GM12873 (cell line): ENCODE data around the gene ZNF275.

Source experiments
- TF ChIP-seq, protein P1 (sequence below): IDR thresholded peaks from 2 replicates; pipeline ENCODE4 v1.5.1; 2012; ENCODE audit warnings: low read depth, mild to moderate bottlenecking, moderate library complexity, low read length, control low read depth; ENCODE audit not compliant: insufficient read depth; ENCODE audit errors: missing control alignments

Gene ZNF275

DNA sequence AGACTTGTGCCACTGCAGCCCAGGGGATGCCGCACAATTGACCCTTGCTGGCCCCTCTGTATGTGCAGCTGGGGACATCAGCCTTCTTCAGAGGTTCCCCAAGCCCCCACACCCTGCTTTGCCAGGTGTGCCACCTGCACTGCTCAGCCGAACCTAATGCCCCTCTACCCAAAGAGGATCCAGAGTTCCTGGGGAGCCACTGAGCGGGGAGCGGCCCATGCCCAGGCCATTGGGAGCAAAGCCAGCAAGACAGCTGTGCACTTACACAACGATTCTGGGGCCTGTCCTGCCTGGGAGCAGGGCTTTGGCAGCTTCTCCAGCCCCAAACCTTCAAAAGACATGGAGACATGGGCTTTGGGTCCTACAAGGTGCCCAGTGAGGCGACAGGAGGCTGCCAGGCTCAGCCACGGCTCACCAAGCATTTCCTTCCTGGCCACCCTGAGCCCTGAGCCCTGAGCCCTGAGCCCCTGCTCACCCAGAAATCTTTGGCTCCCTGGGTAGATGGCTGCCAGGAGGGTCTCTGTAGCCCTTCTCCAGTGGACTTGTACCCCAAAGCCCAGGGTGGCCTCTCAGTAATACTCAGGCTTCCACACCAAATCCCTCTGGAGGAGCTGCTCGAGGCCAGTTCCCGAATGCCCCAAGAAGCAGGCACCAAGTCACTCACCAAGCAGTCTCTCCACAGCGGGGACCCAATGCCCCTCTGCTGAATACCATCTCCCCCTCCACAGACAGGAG is 54.2 kb downstream of the ZNF275 start:
- TF ChIP-seq, protein P1, sequence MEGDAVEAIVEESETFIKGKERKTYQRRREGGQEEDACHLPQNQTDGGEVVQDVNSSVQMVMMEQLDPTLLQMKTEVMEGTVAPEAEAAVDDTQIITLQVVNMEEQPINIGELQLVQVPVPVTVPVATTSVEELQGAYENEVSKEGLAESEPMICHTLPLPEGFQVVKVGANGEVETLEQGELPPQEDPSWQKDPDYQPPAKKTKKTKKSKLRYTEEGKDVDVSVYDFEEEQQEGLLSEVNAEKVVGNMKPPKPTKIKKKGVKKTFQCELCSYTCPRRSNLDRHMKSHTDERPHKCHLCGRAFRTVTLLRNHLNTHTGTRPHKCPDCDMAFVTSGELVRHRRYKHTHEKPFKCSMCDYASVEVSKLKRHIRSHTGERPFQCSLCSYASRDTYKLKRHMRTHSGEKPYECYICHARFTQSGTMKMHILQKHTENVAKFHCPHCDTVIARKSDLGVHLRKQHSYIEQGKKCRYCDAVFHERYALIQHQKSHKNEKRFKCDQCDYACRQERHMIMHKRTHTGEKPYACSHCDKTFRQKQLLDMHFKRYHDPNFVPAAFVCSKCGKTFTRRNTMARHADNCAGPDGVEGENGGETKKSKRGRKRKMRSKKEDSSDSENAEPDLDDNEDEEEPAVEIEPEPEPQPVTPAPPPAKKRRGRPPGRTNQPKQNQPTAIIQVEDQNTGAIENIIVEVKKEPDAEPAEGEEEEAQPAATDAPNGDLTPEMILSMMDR: no peak

DNA sequence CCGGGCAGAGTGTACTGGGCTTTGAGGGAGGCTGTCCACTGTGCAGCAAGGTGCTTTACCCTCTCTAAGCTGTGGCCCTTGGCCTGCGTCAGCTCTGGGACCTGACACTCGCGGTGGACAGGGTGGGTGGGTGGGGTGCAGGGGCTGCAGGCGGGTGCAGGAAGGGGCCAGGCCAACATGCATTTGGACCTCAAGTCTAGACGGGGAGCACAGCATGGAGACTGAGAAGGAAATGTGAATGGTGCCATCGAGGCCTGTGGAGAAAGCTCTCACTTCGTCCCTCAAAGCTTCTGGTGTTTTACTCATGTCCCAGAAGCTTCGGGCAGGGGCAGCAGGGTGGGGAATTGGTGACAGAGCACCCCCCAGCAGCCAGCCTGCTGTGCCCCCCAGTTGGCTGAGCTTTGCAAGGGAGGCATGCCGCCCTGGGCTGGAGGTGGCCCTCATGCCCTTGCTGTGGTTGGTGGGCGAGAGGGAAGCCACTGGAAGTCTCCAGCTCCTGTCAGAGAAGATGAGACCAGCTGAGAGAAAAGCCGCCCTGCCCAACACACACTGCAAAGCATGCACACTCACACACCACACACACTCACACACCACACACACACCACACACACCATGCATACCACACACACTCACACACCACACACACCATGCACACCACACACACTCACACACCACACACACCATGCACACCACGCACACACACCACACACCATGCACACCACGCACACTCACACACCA is 54.9 kb downstream of the ZNF275 start:
- TF ChIP-seq, protein P1: no peak

DNA sequence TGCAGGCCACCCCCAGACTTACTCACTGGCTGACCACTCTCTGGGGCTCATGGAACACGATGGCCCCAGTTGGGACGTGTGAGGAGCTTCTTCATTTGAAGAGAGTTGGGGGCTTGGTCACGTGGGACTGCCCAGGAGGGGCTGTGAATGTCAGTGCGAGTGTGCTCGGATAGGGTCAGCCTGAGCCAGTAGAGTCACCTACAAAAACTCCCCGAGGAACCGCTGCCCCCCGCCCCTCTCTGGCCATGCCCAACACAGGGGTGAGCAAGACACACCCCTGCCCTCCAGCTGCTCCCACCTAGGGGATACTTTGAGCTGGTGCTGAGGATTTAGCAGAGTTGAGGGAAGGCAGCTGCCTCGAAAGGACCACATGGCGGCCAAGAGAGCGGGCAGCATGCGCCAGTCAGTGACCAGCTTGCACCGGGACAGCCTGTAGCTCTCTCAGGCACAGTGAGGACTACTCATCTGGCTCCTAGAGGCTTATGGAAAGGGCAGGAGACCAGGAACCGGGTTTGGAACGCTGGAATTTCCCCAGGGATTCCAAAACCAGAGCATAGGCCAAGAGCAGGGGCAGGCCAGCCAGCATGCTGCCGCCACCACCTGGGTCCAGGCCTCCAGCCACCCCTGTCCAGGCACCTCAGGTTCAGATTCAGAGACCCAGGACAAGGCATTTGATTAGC is 58.8 kb downstream of the ZNF275 start:
- TF ChIP-seq, protein P1: no peak

DNA sequence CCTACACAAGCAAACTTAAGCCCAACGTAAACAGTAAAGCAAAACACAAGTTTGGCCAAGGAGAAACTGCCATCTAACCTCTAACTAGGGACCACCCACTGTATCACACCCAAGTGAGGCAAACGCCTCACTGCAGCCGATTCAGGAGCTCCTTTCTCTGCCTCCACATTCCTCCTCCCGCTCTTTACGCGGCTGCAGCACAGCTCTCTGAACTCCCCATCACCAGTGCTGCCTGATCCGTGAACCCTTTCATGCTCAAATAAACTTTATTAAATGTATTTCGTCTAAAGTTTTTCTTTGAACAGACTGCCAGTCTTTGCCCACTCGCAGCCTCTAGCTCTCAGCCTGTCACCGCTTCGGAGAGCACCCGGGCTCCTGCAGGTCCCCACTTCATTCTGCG is 60.7 kb downstream of the ZNF275 start:
- TF ChIP-seq, protein P1: no peak

DNA sequence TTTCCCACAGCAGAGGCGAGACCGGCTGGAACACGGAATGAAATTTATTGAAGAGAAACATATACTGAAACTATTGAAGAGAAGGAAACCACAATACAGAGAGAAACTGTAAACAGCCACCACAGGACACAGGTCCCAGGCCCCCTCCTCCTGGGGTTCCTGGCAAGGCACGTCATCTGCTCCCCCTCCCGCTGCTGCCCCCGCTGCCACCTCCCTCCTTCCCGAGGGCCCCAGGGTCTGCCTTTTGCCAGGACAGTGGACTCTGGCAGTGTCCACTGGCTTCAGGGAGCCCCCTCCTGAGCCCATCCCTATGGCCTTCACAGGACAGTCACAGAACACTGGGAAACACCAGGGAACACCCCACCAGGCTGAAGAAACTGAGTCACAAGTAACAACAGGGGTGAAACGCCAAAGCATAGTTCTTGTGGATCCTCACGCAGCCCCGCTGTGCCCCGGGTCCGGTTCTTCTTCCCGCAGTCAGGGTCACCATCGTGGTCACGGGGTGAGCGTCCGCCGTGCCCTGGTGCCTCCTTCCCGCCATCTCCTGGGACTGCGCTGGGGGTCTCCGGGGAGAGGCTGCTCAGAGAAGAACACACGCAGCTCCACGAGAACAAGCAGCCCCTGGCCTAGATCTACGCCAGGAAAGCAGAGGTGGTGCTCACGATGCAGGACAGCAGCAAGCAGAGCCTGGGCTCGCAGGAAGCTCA is 61.8 kb downstream of the ZNF275 start:
- TF ChIP-seq, protein P1: no peak

DNA sequence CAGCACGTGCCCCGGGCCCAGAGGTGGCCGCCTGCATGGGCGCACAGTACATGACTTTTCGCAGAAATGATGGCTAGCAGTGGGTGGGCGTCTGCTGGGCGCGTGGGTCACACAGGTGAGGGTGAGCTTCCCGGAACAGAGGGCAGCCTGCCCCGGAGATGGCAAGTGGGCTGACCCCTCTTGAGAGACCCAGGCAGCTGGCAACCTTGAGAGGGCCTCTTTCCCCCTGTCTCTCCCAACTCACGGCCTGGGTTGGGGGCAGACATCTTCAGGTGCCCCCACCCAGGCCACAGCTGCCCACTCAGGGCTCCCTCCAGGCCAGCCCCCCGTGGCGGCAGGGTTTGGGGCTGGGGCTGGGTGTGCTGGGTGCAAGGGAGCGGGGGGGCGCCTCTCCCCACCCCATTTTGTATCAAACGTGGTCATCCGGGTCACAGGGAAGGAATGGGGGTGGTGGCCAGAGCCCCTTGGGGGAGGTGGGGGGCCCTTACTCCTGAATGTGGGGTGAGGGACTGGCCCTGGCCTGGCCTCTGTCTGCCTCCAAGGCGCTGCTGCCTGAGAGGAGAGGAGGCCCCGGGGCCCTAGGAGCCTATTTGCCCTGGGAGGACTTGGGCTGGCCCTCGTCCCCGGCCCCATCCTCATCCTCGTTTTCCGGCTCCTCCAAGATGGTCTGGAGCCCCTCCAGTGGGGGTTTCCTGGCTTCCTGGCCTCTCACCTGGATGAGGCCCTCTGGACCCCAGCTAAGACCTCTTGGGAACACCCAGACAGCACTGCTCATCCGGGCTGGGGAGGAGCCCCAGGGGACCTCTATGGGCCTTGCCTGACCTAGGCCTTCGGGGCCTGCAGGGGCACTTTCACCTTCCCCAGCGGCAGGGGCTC is 62.6 kb downstream of the ZNF275 start:
- TF ChIP-seq, protein P1: no peak
